ENCODE measurements around the gene F2R. TPM values are rescaled to one million over a fixed set of nuclear protein-coding genes. Genes with fewer than 3 reads are reported as not detected.

F2R gene
- total and polyA plus RNA-seq, 2 of the 8 experiments (the other 6 are each of a cell fraction or from before 2014, with no cell fraction given), result 23.8 to 29.1 TPM

DNA sequence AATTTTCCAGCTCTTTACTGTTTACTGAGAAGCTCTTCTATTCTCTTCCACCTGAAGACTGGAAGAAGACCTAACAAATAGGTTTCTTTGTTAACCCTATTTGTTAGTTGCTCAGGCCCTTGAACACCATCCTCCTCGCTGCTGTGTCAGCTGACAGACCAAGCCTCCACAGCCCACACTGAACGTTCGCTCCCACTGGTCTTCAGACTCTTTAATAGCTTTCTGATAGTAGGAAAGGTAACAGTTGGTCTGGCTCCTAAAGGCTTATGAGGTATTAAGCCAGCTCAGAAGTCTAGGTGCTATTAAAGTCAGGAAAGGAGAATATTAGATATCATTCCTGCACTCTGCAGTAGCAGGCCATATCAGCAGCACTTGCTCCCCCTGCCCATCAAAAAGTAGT lies 23.3 kb upstream of the F2R start (continued):
- TF ChIP-seq ATF2 (IDR thresholded peaks at IDR 0.05; ENCODE audit: low read length), result no peak
- no peak for TF ChIP-seq NANOG (IDR thresholded peaks at IDR 0.05; ENCODE audit: insufficient read depth, low read depth, low read length, poor library complexity, severe bottlenecking)
- TF ChIP-seq MAFK (IDR thresholded peaks at IDR 0.05; ENCODE audit: low read depth, low read length), result no peak

Data from H1 (cell line).